ENCODE measurements around the gene LIMS1.
"Not testable (repeated sequence)": the region's sequence is repeated elsewhere in the genome, so short reads cannot be mapped to it uniquely, and the experiment has no call there.

GRCh38 chr2:108644446-108644845, 110.2 kb downstream of the LIMS1 start:
- TF ChIP-seq ZNF664 (tag by site-specific recombination; IDR thresholded peaks at IDR 0.05); CTCF (tag by site-specific recombination; IDR thresholded peaks at IDR 0.05); PRDM10 (tag by site-specific recombination; IDR thresholded peaks at IDR 0.05); ZNF701 (tag by site-specific recombination; IDR thresholded peaks at IDR 0.05); ZNF558 (tag by site-specific recombination; IDR thresholded peaks at IDR 0.05); RBAK (tag by site-specific recombination; IDR thresholded peaks at IDR 0.05); ZNF580 (tag by site-specific recombination; IDR thresholded peaks at IDR 0.05); REPIN1 (tag by site-specific recombination; IDR thresholded peaks at IDR 0.05; ENCODE audit: low read depth); YY1 (tag by site-specific recombination; IDR thresholded peaks at IDR 0.05); ZNF302 (tag by site-specific recombination; IDR thresholded peaks at IDR 0.05; ENCODE audit: low read depth): not testable (repeated sequence)
